GM21390 (cell line): Measurements from ENCODE around the gene WDTC1.
"Not testable (repeated sequence)": the region's sequence is repeated elsewhere in the genome, so short reads cannot be mapped to it uniquely, and the experiment has no call there.

Source experiments
- ATAC-seq: cut with Tn5 transposase; IDR thresholded peaks from one replicate; pipeline ENCODE4 v1.9.1; 2021; ENCODE audit not compliant: unreplicated experiment

WDTC1 gene

GRCh38 chr1:27234049-27234882, at the start of gene WDTC1:
Gene WDTC1, plus strand, starts transcription at chr1:27234632. Its CDS starts 26,423 bp downstream, at chr1:27261055.
- ATAC-seq: peak; percentile 85

- ATAC-seq: not testable (repeated sequence)
These were observed 49.8 kb upstream of the WDTC1 start for GRCh38 chr1:27184665-27185064.

GRCh38 chr1:27192039-27192529, 42.3 kb upstream of the WDTC1 start:
- no peak for ATAC-seq

- no peak for ATAC-seq
These were observed 41.2 kb upstream of the WDTC1 start for GRCh38 chr1:27193194-27193593.

- ATAC-seq: no peak
These were observed 33.1 kb upstream of the WDTC1 start for GRCh38 chr1:27201295-27201694.

- ATAC-seq: no peak
These were observed 30.5 kb upstream of the WDTC1 start for GRCh38 chr1:27203946-27204345.

GRCh38 chr1:27207238-27207637, 27.2 kb upstream of the WDTC1 start:
- ATAC-seq: not testable (repeated sequence)

GRCh38 chr1:27208143-27208850, 26.1 kb upstream of the WDTC1 start:
- ATAC-seq: not testable (repeated sequence)

GRCh38 chr1:27216466-27216865, 18.0 kb upstream of the WDTC1 start:
- no peak for ATAC-seq

- no peak for ATAC-seq
These were observed 17.0 kb upstream of the WDTC1 start for GRCh38 chr1:27217401-27217800.

GRCh38 chr1:27218736-27219135, 15.7 kb upstream of the WDTC1 start:
- ATAC-seq: no peak

GRCh38 chr1:27220096-27220495, 14.3 kb upstream of the WDTC1 start:
- no peak for ATAC-seq

- ATAC-seq: not testable (repeated sequence)
These were observed 13.5 kb upstream of the WDTC1 start for GRCh38 chr1:27220702-27221497.

GRCh38 chr1:27225621-27226020, 8.8 kb upstream of the WDTC1 start:
- ATAC-seq: no peak

- no peak for ATAC-seq
These were observed 6.7 kb upstream of the WDTC1 start for GRCh38 chr1:27227765-27228164.

GRCh38 chr1:27233667-27234048, 774 bp upstream of the WDTC1 start:
- no peak for ATAC-seq

- no peak for ATAC-seq
These were observed 1.4 kb downstream of the WDTC1 start for GRCh38 chr1:27235827-27236226.

- ATAC-seq: no peak
These were observed 2.7 kb downstream of the WDTC1 start for GRCh38 chr1:27237112-27237511.

GRCh38 chr1:27238032-27238431, 3.6 kb downstream of the WDTC1 start:
- ATAC-seq: no peak

- no peak for ATAC-seq
These were observed 7.2 kb downstream of the WDTC1 start for GRCh38 chr1:27241677-27242076.

GRCh38 chr1:27243665-27244064, 9.2 kb downstream of the WDTC1 start:
- not testable (repeated sequence) for ATAC-seq
